K562 (cell line): ENCODE measurements around the gene SOX8. TPM values are rescaled to one million over a fixed set of nuclear protein-coding genes. Genes with fewer than 3 reads are reported as not detected.

ENCODE experiments used
- MAZ ChIP-seq, 2 experiments: fragments of 450-650 bp in 1 of 2; sonication (generic) in 1 of 2; formaldehyde crosslinking; IDR thresholded peaks in 1 of 2; conservative IDR thresholded peaks in 1 of 2; 2 replicates each; pipeline versions ENCODE4 v1.4.0 to v1.5.0; 2020; ENCODE audit warnings: mild to moderate bottlenecking in 1 of 2, missing genetic modification reagents in 1 of 2
- NKRF ChIP-seq: fragments of 450-650 bp; IDR thresholded peaks from 2 replicates; pipeline ENCODE4 v1.6.1; 2016; ENCODE audit warnings: borderline replicate concordance
- PHF8 ChIP-seq: fragments of 200-600 bp; sonication (generic); IDR thresholded peaks from 2 replicates; pipeline ENCODE4 v1.6.1; 2012; ENCODE audit warnings: mixed run types, mild to moderate bottlenecking, inconsistent platforms, low read length, moderate library complexity, borderline replicate concordance
- PTBP1 ChIP-seq: fragments of 200-400 bp; formaldehyde crosslinking; IDR thresholded peaks from 2 replicates; pipeline ENCODE4 v1.6.1; 2017; ENCODE audit warnings: low read depth, low read length
- SIX5 ChIP-seq, 2 experiments: IDR thresholded peaks; 2 replicates each; pipeline ENCODE4 v1.6.1; 2011; ENCODE audit warnings: low read length in 2 of 2, borderline replicate concordance in 1 of 2, low read depth in 1 of 2, mild to moderate bottlenecking in 1 of 2, moderate library complexity in 1 of 2; ENCODE audit not compliant: insufficient read depth in 1 of 2
- TFAM ChIP-seq: fragments of 250-450 bp; sonication (Bioruptor Pico); conservative IDR thresholded peaks from 2 replicates; pipeline ENCODE4 v1.5.0; 2021; ENCODE audit warnings: mild to moderate bottlenecking, moderate library complexity
- ZNF407 ChIP-seq: fragments of 450-650 bp; IDR thresholded peaks from 2 replicates; pipeline ENCODE4 v1.6.1; 2016; ENCODE audit warnings: low read depth
- polyA plus RNA-seq, 8 experiments: library from polyadenylated mRNA; depleted of rRNA in 4 of 8; stranded (reverse) in 5 of 8; unstranded in 3 of 8; fragments of >200 nt; fragmentation: Nextera tagmentation in 2 of 8; fragmentation: Illumina TruSeq in 1 of 8; extraction: Ambion mirVana in 2 of 8; extraction: Trizol in 1 of 8; gene quantifications; 2 replicates each; pipeline versions ENCODE4 v1.2.1 to v1.2.3, GENCODE V29; 2011 to 2014; ENCODE audit warnings: inconsistent platforms in 1 of 8, missing spikeins in 1 of 8
- total RNA-seq, 7 experiments: library from RNA; depleted of rRNA in 6 of 7; stranded (reverse); fragments of >200 nt in 6 of 7; fragmentation: Illumina TruSeq in 2 of 7; extraction: Trizol in 2 of 7; gene quantifications; 2 replicates each; pipeline versions ENCODE4 v1.2.1 to v1.2.3, GENCODE V29; 2011 to 2021; ENCODE audit warnings: low replicate concordance in 1 of 7

Gene SOX8
- total and polyA plus RNA-seq, 9 of the 15 experiments (the other 6 are each of a cell fraction or from before 2014, with no cell fraction given) = 0.07 to 0.15 (median 0.15) TPM; not detected in 6

- no peak for TF ChIP-seq ZNF407
- no peak for TF ChIP-seq PTBP1
- no peak for TF ChIP-seq PHF8
- no peak for TF ChIP-seq TFAM (CRISPR knock-in tag)
- no peak for TF ChIP-seq SIX5 (IDR thresholded peaks at IDR 0.05; ENCODE audit: borderline replicate concordance in 1 of 2, insufficient read depth in 1 of 2, low read depth in 1 of 2, low read length in 2 of 2)
- TF ChIP-seq MAZ (CRISPR knock-in tag; conservative IDR thresholded peaks at IDR 0.05 in 1 of 2, IDR thresholded peaks at IDR 0.05 in 1 of 2) = no peak
- TF ChIP-seq NKRF = no peak
These were observed 14.5 kb upstream of the SOX8 start (continued) for GRCh38 chr16:967077-967541.
